Spleen (tissue), 13 donors: ENCODE measurements around the gene ARHGAP11A. TPM values are rescaled to one million over a fixed set of nuclear protein-coding genes. Genes with fewer than 3 reads are reported as not detected.
"Not testable (repeated sequence)": the region's sequence is repeated elsewhere in the genome, so short reads cannot be mapped to it uniquely, and the experiment has no call there.

Experiments used
- DNase-seq: peaks from one replicate; pipeline ENCODE4 v3.0.0-alpha.2; 2020
- H3K27ac ChIP-seq, 8 donors: fragments of 200-600 bp; sonication (generic) in 7 of 8; 1 replicate in 4 of 8; 2 replicates in 4 of 8; pipeline versions ENCODE4 v1.5.0 to v1.8.0; 2016 to 2021; ENCODE audit warnings: inconsistent platforms in 4 of 8, mild to moderate bottlenecking in 4 of 8, moderate library complexity in 1 of 8
- H3K27me3 ChIP-seq, 7 donors: fragments of 200-600 bp; sonication (generic) in 6 of 7; replicated peaks in 1 of 7; 1 replicate in 4 of 7; 2 replicates in 3 of 7; pipeline versions ENCODE4 v1.5.0 to v1.8.0; 2016 to 2021; ENCODE audit warnings: inconsistent platforms in 3 of 7, mild to moderate bottlenecking in 1 of 7
- H3K36me3 ChIP-seq, 6 donors: fragments of 200-600 bp; sonication (generic) in 5 of 6; 1 replicate in 4 of 6; 2 replicates in 2 of 6; pipeline versions ENCODE4 v1.5.0 to v1.8.0; 2016 to 2021; ENCODE audit warnings: inconsistent platforms in 2 of 6
- H3K4me1 ChIP-seq, 6 donors: fragments of 200-600 bp; sonication (generic) in 5 of 6; 1 replicate in 3 of 6; 2 replicates in 3 of 6; pipeline versions ENCODE4 v1.5.0 to v1.8.0; 2016 to 2021; ENCODE audit warnings: inconsistent platforms in 3 of 6
- H3K4me3 ChIP-seq, 8 donors: fragments of 200-600 bp; sonication (generic) in 7 of 8; 1 replicate in 4 of 8; 2 replicates in 4 of 8; pipeline versions ENCODE4 v1.5.0 to v1.8.0; 2016 to 2021; ENCODE audit warnings: inconsistent platforms in 4 of 8, mild to moderate bottlenecking in 4 of 8, moderate library complexity in 2 of 8
- H3K9me3 ChIP-seq, 8 donors: fragments of 200-600 bp; sonication (generic) in 7 of 8; 1 replicate in 4 of 8; 2 replicates in 4 of 8; pipeline versions ENCODE4 v1.5.0 to v1.8.0; 2016 to 2021; ENCODE audit warnings: inconsistent platforms in 4 of 8
- POLR2AphosphoS5 ChIP-seq, 3 donors: sonication (generic); formaldehyde crosslinking; IDR thresholded peaks; one replicate each; pipeline ENCODE4 v1.5.1; 2017; ENCODE audit warnings: antibody characterized with exemption in 3 of 3
- WGBS, 5 donors: extraction: QIAGEN DNeasy Blood & Tissue Kit in 3 of 5; methylation state at CpG; one replicate each; pipeline versions ENCODE4 v1.1.5 to v1.1.7; 2013 to 2018; 5-methylcytosine and 5-hydroxymethylcytosine counted together
- intact Hi-C: fragments of 100-400 bp; cut with DNase I; formaldehyde crosslinking; loops from one replicate; pipeline ENCODE4 v1.15.0; 2023; ENCODE audit warnings: low total_unique reads
- long read RNA-seq, 2 donors: transcript quantifications; one replicate each; lab custom pipeline, GENCODE V29; 2026
- polyA plus RNA-seq, 3 donors: library from polyadenylated mRNA; stranded (reverse); fragments of 200-250 nt; gene quantifications; one replicate each; pipeline ENCODE4 v1.2.1, GENCODE V29; 2013
- total RNA-seq, 7 donors: library from RNA; depleted of rRNA in 3 of 7; stranded (reverse); fragments of >200 nt in 3 of 7; fragmentation: NEBNext Ultra II Directional in 4 of 7; extraction: Animal tissue kit (Norgen Biotek cat#: 25700) in 4 of 7; gene quantifications; one replicate each; pipeline versions ENCODE4 v1.1.0 to v1.2.1, GENCODE V29; 2016 to 2021
- TF ChIP-seq, protein P1 (sequence below), 11 experiments: fragments of 200-600 bp in 7 of 11; fragments of 450-650 bp in 4 of 11; sonication (generic) in 4 of 11; IDR thresholded peaks in 8 of 11; conservative IDR thresholded peaks in 3 of 11; 1 replicate in 7 of 11; 2 replicates in 4 of 11; pipeline versions ENCODE4 v1.4.0 to v1.8.0; 2016 to 2021; ENCODE audit warnings: antibody characterized with exemption in 11 of 11, inconsistent platforms in 4 of 11, mild to moderate bottlenecking in 1 of 11
- donor health status: healthy with polysubstance abuse.
- donor health status: DM: no; HTN: no; CAD: no; lungs with moderate emphysema.
- donor health status: DM: no; HTN: no; CAD: no.
- donor health status: Bipolar disorder and iron deficiency.
- donor health status: healthy.
- donor health status: DM: no; HTN: no; CAD: no.
- donor health status: DM: yes; HTN: yes; CAD: no.

The ARHGAP11A gene, protein sequence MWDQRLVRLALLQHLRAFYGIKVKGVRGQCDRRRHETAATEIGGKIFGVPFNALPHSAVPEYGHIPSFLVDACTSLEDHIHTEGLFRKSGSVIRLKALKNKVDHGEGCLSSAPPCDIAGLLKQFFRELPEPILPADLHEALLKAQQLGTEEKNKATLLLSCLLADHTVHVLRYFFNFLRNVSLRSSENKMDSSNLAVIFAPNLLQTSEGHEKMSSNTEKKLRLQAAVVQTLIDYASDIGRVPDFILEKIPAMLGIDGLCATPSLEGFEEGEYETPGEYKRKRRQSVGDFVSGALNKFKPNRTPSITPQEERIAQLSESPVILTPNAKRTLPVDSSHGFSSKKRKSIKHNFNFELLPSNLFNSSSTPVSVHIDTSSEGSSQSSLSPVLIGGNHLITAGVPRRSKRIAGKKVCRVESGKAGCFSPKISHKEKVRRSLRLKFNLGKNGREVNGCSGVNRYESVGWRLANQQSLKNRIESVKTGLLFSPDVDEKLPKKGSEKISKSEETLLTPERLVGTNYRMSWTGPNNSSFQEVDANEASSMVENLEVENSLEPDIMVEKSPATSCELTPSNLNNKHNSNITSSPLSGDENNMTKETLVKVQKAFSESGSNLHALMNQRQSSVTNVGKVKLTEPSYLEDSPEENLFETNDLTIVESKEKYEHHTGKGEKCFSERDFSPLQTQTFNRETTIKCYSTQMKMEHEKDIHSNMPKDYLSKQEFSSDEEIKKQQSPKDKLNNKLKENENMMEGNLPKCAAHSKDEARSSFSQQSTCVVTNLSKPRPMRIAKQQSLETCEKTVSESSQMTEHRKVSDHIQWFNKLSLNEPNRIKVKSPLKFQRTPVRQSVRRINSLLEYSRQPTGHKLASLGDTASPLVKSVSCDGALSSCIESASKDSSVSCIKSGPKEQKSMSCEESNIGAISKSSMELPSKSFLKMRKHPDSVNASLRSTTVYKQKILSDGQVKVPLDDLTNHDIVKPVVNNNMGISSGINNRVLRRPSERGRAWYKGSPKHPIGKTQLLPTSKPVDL
- total RNA-seq (1 to 10 TPM; 3.6 to 9.5 (median 7.3) TPM), polyA plus RNA-seq (1 to 10 TPM; 1.1 to 2.9 (median 1.9) TPM)
- long read RNA-seq, donor 1 = 0 reads
- long read RNA-seq, donor 2, full-length matches to known transcripts = 1 of 1 reads
- long read RNA-seq, donor 2, partial matches to known transcripts = 0 of 1 reads
- long read RNA-seq, donor 2, other reads (novel, unspliced or antisense) = 0 of 1 reads

DNA sequence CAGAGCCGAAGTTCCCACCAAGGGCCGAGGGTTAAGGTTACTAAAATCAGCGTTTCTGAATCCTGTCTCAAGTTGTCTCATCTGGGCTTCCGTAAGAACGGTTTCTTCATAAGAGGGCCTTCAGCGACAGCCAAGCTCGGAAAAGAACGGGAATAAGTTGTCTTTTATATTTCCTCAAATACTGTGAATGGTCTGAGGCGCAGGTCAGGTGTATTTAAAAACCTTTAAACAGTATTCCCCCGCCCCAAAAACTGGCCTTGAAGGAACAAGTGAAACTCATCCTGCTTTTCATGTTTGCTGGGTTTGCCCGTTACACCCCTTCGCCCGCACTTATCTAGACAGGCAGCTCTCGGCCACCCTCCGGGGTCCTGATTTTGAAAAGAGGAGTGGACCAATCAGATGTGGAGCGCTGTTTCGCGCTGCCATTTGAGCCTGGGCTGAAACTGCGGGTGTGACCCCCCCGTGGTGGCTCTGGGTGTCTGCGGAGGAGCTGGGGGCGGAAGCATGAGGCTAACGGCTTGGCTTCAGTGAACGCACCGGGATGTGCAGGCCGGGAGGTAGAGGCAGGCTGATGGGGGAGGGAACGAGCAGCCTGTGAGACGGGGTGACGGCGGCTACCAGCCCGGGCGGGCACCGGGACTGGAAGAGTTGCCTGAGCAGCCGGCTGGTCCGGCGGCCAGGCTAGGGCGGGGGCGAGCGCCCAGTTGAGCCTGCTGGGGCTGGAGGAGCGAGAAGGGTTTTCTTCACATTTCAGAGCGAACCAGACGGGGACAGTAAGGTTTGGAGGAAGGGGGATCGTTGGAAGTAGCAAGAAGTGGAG lies at the start of gene ARHGAP11A:
TSS of gene ARHGAP11A (plus strand) at position 454 of the 820 bp plus-strand sequence. CDS start 708 bp downstream, outside the sequence.
- H3K27me3 ChIP-seq, intact Hi-C loops, H3K36me3 ChIP-seq, H3K9me3 ChIP-seq: not testable (repeated sequence)
- peak; percentile 93 for DNase-seq
- H3K4me3 ChIP-seq = peak within 1 kb of the TSS; percentile 41 to 74 (median 58)
- H3K27ac ChIP-seq = peak within 1 kb of the TSS; percentile 68 to 91 (median 86)
- 0 to 1% (median 0%) methylated on average over 9 to 35 of the region's 43 CpGs for WGBS, 5 donors
- TF ChIP-seq POLR2AphosphoS5 (IDR thresholded peaks at IDR 0.05) = peak in 2 of 3 donors; percentile 59 to 62
- TF ChIP-seq, protein P1, sequence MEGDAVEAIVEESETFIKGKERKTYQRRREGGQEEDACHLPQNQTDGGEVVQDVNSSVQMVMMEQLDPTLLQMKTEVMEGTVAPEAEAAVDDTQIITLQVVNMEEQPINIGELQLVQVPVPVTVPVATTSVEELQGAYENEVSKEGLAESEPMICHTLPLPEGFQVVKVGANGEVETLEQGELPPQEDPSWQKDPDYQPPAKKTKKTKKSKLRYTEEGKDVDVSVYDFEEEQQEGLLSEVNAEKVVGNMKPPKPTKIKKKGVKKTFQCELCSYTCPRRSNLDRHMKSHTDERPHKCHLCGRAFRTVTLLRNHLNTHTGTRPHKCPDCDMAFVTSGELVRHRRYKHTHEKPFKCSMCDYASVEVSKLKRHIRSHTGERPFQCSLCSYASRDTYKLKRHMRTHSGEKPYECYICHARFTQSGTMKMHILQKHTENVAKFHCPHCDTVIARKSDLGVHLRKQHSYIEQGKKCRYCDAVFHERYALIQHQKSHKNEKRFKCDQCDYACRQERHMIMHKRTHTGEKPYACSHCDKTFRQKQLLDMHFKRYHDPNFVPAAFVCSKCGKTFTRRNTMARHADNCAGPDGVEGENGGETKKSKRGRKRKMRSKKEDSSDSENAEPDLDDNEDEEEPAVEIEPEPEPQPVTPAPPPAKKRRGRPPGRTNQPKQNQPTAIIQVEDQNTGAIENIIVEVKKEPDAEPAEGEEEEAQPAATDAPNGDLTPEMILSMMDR (IDR thresholded peaks at IDR 0.05 in 8 of 11, conservative IDR thresholded peaks at IDR 0.05 in 3 of 11) = peak in 1 of 11 experiments; percentile 15
- H3K4me1 ChIP-seq = peaks cover 0 to 36% (median 7%) of the 10 kb centered on the region in 6 donors

DNA sequence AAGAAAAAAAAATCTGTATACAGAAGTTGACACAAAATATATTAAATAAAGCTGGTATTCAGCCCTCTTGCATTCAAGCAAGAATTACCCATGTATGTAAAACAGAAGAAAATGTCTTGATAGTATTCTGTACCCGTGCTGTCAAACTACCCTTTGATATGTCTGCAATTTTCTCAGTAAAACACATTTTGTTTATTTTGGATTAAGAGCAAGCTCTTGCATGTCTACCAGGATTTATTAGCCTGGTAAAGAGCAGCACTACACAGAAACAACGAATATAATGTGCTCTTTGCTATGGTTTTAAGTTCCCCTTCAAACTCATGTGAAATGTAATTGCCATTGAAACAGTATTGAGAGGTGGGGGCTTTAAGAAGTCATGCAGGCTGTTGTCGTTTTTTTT lies 46.3 kb upstream of the ARHGAP11A start:
- H3K4me3 ChIP-seq, H3K4me1 ChIP-seq, H3K27me3 ChIP-seq, H3K27ac ChIP-seq, intact Hi-C loops, DNase-seq, H3K9me3 ChIP-seq, H3K36me3 ChIP-seq: not testable (repeated sequence)
- WGBS, 5 donors = 27 to 56% (median 38%) methylated on average over 1 of the region's 3 CpGs; no CpG with 5 or more reads in 1 of the 5 donors

DNA sequence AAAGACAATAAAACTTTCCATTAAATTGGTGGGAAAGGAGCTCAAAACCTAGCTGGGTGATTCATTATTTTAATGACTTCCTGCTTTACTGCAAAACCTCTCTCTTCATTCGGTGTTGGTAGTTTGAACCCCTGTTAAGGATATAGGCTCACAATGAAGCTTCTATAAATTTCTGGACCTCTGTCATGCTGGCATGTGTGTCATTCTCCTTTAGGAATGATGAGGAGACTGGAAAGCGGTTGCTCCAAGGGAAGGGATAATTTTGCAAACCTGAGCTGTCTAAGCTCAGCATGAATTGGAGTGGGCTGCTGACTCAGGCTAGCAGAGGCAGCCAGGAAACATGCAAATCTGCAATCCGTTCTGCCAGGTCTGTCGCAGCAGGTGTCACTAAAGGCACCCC lies 36.8 kb upstream of the ARHGAP11A start:
- 12 to 73% (median 49%) methylated on average over 1 to 2 of the region's 4 CpGs; no CpG with 5 or more reads in 1 of the 5 donors for WGBS, 5 donors
- intact Hi-C loops = not testable (repeated sequence)

DNA sequence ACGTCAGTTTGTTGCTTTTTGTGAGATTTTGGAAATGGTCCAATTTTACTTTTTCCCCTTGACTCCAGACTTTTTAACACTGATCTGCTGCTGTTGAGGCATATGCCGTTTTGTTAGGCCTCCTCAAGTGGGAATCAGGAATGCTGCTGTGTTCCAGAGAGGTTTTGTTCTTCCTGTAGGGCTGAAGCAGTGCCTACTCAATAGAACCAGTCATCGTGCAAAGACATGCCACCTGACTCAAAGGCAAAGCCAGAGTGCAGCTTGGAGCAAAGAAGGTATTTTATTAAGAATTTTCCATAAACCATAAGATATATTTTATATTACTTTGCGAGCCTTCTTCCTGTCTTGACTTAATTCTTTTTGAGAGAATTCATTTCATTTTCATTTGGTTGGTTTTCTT lies 29.5 kb upstream of the ARHGAP11A start:
- intact Hi-C loops, H3K4me1 ChIP-seq, H3K36me3 ChIP-seq, H3K9me3 ChIP-seq, H3K27ac ChIP-seq, H3K27me3 ChIP-seq, H3K4me3 ChIP-seq, DNase-seq: not testable (repeated sequence)
- WGBS, 5 donors = 52 to 81% (median 77%) methylated on average over 2 to 3 of the region's 4 CpGs; no CpG with 5 or more reads in 1 of the 5 donors

More for the DNA sequence above, 36.8 kb upstream of the ARHGAP11A start:
- H3K27me3 ChIP-seq, H3K4me1 ChIP-seq, H3K36me3 ChIP-seq, DNase-seq, H3K27ac ChIP-seq, H3K9me3 ChIP-seq: not testable (repeated sequence)
- peak overlapping the region in 1 of 8 donors; percentile 28 for H3K4me3 ChIP-seq

DNA sequence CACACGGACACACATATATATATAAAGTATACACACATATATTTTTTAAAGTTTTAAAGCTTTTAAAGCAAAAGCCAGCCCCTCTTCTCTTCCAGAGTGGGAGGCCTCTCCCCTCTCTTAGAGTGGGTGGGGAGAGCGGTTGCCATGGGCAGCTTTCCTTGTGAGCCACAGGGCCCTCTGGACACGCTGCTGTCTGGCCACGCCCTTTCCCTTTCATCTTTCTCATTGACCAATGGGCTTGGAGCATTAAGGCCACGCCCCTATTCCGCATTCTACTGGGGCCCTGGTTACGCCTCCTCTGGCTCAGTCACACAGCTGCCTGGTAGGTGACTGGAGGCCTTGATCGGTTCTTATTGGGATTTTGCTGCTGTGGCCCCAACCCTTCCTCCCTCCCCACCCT lies 22.2 kb upstream of the ARHGAP11A start, which contains the start of gene GOLGA8N:
TSS of gene GOLGA8N (plus strand) at position 306 of the 400 bp plus-strand sequence.
- intact Hi-C loops, H3K4me3 ChIP-seq, H3K9me3 ChIP-seq, H3K27ac ChIP-seq, H3K27me3 ChIP-seq, DNase-seq, H3K4me1 ChIP-seq, H3K36me3 ChIP-seq: not testable (repeated sequence)
- WGBS, 5 donors = 84 to 95% (median 89%) methylated on average over 2 to 5 of the region's 8 CpGs; no CpG with 5 or more reads in 2 of the 5 donors

DNA sequence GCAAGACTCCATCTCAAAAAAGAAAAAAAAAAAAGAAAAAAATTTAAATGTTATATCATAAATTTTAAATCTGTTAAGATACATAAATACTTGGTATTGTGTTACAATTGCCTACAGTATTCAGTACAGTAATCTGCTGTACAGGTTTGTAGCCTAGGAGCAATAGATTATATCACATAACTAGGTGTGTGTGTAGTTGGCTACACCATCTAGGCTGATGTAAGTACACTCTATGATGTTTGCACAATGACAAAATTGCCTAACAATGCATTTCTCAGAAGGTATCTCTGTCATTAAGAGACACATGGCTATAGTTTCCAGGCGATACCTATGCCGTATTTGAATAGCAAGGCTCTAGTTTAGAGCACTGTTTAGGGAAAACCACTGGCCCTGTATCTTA lies 5.8 kb upstream of the ARHGAP11A start:
- WGBS, 5 donors = 74 to 96% (median 91%) methylated on average over 2 of the region's 2 CpGs
- H3K9me3 ChIP-seq, H3K27ac ChIP-seq, H3K4me3 ChIP-seq, DNase-seq, H3K27me3 ChIP-seq, H3K36me3 ChIP-seq, intact Hi-C loops: not testable (repeated sequence)
- peaks cover 0 to 15% (median 2%) of the 10 kb centered on the region in 6 donors for H3K4me1 ChIP-seq
